Fibroblast of the aortic adventitia (primary cell): ENCODE measurements around the gene DSG3. TPM values are rescaled to one million over a fixed set of nuclear protein-coding genes. Genes with fewer than 3 reads are reported as not detected.

Experiments
- DNase-seq: peaks from one replicate; pipeline ENCODE4 v3.0.0-alpha.2; 2010; ENCODE audit warnings: low read depth
- H3K4me3 ChIP-seq: 2 replicates; pipeline ENCODE4 v1.5.1; 2011; ENCODE audit warnings: low read depth, mild to moderate bottlenecking, control low read depth, low read length, moderate library complexity
- total RNA-seq: library from RNA; depleted of rRNA; stranded (reverse); fragments of >200 nt; gene quantifications from 2 replicates; pipeline ENCODE4 v1.2.3, GENCODE V29; 2012; ENCODE audit warnings: low replicate concordance
- TF ChIP-seq, protein P1 (sequence below): IDR thresholded peaks from 2 replicates; pipeline ENCODE4 v1.5.1; 2011; ENCODE audit warnings: mild to moderate bottlenecking, low read length, control low read depth, inconsistent platforms; ENCODE audit not compliant: insufficient read depth

DSG3 gene
- total RNA-seq, 1 donor: not detected

GRCh38 chr18:31526374-31526773, 78.8 kb downstream of the DSG3 start:
- TF ChIP-seq, protein P1, sequence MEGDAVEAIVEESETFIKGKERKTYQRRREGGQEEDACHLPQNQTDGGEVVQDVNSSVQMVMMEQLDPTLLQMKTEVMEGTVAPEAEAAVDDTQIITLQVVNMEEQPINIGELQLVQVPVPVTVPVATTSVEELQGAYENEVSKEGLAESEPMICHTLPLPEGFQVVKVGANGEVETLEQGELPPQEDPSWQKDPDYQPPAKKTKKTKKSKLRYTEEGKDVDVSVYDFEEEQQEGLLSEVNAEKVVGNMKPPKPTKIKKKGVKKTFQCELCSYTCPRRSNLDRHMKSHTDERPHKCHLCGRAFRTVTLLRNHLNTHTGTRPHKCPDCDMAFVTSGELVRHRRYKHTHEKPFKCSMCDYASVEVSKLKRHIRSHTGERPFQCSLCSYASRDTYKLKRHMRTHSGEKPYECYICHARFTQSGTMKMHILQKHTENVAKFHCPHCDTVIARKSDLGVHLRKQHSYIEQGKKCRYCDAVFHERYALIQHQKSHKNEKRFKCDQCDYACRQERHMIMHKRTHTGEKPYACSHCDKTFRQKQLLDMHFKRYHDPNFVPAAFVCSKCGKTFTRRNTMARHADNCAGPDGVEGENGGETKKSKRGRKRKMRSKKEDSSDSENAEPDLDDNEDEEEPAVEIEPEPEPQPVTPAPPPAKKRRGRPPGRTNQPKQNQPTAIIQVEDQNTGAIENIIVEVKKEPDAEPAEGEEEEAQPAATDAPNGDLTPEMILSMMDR: no peak
- H3K4me3 ChIP-seq: no peak overlapping the region
- DNase-seq: no peak

Other genes with a start within 250 kb of the DSG3 start
- gene DSG1, start 129.6 kb upstream of the DSG3 start, total RNA-seq: not detected in 2 replicates
- not detected in 2 replicates for gene DSG4, start 71.0 kb upstream of the DSG3 start, total RNA-seq
- 4.2 and 5.6 TPM in 2 replicates for gene DSG2, start 50.4 kb downstream of the DSG3 start, total RNA-seq
- not detected in 2 replicates for gene TTR, start 144.1 kb downstream of the DSG3 start, total RNA-seq
- gene B4GALT6, start 236.8 kb downstream of the DSG3 start, total RNA-seq: 1.9 and 6.3 TPM in 2 replicates